Measurements from ENCODE around the gene TGIF2. TPM values are rescaled to one million over a fixed set of nuclear protein-coding genes. Genes with fewer than 3 reads are reported as not detected.
"Not testable (repeated sequence)": the region's sequence is repeated elsewhere in the genome, so short reads cannot be mapped to it uniquely, and the experiment has no call there.

The TGIF2 gene
- total RNA-seq, 1 experiment from 2014 or later: 10.2 TPM

- no peak for DNase-seq (ENCODE audit: low read depth)
These were observed 27.2 kb upstream of the TGIF2 start for GRCh38 chr20:36546111-36546736.

GRCh38 chr20:36547186-36548005 lies 26.0 kb upstream of the TGIF2 start:
- no peak for DNase-seq (ENCODE audit: low read depth)

DNA sequence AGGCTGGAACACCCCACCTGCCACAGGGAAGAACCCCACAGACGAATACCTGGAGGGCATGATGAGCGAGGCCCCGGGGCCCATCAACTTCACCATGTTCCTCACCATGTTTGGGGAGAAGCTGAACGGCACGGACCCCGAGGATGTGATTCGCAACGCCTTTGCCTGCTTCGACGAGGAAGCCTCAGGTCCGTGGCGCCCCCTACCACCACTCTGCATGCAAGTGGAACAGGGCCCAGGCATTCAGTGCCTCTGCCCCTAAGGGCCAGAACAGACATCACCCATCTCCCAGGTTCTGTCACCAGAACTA lies 25.4 kb upstream of the TGIF2 start:
- no peak for DNase-seq (ENCODE audit: low read depth)

- no peak for DNase-seq (ENCODE audit: low read depth)
These were observed 24.4 kb upstream of the TGIF2 start for GRCh38 chr20:36548704-36549627.

GRCh38 chr20:36549628-36549941 lies 23.8 kb upstream of the TGIF2 start:
- DNase-seq (ENCODE audit: low read depth): no peak

GRCh38 chr20:36549942-36550789 lies 23.2 kb upstream of the TGIF2 start:
- no peak for DNase-seq (ENCODE audit: low read depth)

GRCh38 chr20:36550790-36551299 lies 22.6 kb upstream of the TGIF2 start:
- no peak for DNase-seq (ENCODE audit: low read depth)

DNA sequence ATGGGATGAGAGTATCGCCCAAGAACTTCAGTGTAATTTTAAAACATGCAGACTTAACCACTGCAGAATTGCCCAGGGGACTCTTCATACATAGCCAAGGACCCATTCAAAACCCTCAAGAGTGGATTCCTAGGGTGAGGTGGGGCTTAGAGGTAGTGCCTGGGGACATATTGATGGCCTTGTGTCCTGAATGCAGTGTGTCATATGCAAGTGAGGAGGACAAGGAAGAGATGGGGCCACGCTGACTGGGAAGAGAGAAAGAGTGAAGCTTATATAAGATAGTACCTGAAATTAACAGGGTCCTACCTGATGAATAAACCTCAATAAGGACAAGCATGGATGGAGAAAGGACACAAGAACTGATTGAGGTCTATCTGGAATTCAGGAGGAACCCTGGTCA lies 18.1 kb upstream of the TGIF2 start:
- DNase-seq (ENCODE audit: low read depth): no peak

DNA sequence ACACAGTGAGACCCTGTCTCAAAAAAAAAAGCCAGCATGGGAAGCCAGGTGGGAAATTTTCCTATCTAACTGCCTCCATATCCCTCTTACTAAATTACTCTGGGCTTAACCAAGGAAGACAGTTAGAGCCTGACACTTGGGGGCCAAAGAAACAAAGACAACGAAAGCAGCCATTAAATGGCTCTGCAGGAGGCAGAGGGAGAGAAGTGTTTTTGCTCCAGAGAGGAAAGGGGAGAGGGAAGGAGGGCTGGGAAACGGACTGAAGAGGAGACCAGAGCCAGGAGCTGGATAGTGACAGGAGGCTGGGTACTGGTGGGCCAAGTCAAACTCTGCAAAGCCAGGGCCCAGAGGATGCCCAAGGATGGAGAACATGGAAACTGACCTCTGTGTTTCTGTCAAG lies 10.7 kb upstream of the TGIF2 start:
- DNase-seq (ENCODE audit: low read depth): no peak

DNA sequence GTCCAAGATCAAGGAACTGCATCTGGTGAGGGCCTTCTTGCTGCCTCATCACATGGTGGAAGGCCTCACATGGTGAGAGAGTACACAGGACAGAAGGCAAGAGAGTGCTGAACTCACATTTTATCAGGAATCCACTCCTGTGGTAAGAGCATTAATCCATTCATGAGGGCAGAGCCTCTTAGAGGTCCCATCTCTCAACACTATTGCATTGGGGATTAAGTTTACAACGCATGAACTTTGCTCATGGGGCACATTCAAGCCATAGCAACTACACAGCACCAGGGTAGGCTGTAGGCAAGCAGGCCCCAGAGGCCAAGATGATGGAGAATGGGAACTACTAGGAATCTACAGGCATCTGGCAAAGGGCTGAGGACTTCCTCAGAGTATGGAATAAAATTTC lies 10.0 kb upstream of the TGIF2 start:
- DNase-seq (ENCODE audit: low read depth): no peak

GRCh38 chr20:36564078-36564725 lies 9.2 kb upstream of the TGIF2 start:
- DNase-seq (ENCODE audit: low read depth): not testable (repeated sequence)

- not testable (repeated sequence) for DNase-seq (ENCODE audit: low read depth)
These were observed 8.7 kb upstream of the TGIF2 start for GRCh38 chr20:36564726-36565121.

DNA sequence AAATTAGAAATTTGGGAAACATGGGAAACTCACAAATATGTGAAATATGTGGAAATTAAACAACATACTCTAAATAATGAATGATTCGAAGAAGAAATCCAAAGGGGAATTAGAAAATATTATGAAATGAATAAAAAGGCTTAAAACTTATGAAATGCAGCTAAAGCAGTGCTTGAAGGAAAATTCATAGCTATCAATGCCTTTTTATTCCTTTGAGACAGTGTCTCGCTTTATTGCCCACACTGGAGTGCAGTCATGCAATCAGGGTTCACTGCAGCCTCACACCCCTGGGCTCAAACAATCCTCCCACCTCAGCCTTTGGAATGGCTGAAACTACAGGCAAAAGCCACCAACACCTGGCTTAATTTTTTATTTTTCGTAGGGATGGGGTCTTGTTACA lies 7.9 kb upstream of the TGIF2 start:
- no peak for DNase-seq (ENCODE audit: low read depth)

DNA sequence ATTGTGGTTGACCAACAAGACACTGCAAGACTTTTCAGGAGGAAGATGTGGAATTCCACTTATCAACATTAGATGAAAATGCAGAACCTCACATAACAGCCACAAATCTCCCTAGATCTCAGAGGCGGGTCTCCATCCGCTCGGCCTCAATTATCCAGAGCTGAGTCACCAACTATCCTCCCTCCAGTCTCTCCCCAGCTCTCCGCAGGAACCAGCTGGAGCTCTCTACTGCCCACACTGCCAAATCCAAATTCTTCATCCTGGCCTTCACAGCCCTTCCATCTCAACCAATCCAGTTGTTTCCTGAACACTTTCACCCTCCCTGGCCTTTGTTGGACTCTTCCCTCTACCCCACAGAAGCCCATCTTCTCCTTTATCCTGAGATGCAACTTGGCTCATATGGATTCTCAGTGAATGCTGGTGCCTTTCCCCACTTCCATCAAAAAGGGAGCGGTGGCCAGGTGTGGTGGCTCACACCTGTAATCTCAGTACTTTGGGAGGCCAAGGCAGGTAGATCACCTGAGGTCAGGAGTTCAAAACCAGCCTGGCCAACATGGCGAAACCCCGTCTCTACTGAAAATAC lies 3.5 kb upstream of the TGIF2 start:
- DNase-seq (ENCODE audit: low read depth): peak; percentile 55

DNA sequence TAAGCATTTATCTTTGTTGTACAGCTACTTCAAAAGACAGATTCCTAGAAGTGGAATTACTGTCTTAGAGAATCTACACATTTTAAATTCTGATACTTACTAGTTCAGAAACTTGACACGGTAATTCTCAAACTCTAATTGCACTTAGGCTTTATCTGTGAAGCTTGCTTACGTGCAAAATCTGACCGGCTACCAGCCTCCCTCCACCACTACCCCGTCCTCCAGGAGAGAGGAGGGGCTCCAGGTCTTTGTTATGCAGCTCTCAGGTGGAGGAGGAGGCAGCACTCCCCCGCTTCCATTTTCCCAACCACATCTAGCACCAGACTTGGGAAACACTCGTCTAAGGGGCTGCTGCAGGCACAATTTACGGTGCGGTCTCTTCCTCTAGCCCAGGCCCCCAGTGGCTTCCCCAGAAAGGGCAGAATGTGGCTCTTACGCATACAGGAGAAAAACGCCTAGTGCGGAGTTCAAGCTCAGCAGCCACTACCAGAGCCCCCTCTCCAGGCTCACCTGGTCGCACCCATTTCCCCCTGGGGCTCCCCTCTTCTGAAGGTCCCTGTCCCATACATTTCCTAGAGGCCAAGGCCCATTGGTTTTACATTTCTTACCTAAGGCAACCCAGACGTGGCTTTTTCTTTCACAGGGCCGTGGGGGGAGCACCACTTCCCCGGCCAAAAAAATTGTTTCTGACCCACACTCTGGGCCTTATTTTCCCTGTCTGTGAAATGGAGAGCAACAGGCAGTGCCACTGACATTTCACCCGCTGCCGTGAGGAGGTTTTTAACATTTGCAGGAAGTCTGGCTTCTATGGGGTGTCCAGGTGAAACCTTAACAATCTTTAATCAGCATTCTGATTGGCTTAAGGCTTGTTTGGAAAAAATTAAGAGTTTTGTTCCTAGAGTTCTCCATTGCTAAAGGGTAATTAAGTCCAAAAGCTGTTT lies 1.6 kb upstream of the TGIF2 start:
- no peak for DNase-seq (ENCODE audit: low read depth)

DNA sequence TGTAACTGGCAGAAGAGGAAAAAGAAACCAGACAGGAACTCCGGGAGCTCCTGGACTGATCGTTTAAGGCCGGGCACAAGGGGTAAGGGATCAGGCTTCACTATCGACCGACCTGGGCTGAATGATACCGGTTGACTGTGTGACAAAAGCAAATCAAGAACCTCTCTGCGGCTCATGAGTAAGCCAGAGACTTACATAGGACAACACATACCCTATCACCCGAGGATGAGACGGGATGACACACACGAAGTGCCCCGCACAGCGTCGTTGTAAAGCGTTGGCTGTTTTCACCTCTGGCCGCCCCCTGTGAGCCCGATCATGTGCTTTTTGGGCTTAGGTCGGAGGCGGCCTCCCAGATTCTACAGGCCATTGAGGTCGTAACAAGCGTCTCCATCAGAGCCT lies 695 bp upstream of the TGIF2 start:
- DNase-seq (ENCODE audit: low read depth): no peak

DNA sequence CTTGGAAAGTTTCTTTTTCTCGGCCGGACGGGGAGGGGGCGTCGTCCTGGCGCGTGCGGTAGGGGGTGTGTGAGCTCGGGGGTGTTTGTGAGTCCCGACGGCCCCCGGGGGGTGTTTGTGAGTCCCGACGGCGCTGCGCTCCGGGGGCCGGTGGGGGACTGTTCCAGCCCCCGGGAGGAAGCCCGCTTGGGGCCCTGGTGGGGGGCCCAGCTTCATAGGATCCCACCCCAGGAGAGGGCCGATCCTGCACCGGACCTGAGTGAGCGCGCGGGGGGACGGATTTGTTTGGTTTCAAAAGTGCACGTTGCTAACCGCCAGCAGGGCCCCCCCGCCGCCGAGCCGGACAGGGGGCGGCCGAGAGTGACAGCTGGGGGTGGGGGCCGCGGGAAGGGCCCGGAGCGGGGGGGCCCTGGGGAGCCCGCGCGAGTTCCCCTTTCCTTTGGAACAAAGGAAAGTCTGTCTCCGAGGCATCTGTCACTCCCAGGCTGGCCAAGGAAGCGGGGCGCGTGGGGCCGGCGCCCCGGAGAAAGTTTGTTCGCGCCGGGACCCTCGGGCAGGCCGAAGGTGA lies 485 bp downstream of the TGIF2 start:
- no peak for DNase-seq (ENCODE audit: low read depth)

DNA sequence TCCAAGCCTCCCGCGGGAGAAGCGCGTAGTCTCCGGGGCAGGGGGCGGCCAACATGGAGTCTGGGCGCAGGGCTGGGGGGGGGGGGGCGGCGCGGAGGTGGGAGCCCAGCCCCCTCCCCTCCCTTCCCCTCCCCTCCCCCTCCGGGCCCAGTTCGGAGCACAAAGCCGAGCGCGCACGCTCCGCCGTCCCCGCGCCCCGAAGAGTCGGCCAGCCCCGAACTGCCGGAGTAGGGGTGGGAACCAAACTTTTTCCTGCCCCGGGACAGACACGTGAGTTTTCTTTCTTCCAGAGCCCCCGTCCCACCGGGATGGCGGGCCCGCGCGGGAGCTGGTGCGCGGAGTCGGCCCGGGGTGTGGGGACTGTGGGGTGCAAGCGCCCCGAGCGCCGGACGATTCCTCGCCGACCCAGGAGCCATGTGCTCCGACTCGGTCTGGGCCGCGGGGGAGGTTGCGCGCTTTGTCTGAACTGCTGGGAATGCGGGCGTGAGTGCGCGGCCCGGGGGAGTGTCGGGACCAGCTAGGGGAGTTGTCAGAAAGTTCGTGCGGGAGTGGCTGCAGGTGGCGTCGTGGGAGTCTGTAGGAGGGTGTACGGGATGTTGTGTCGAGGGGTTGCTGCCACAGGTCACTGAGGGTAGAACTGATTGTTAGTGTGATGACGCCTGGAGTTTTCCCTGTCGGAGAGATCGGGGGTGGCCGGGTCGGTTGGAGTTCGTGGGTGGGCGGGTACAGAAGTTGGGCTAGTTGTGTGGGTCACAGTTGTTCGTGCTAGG lies 1.2 kb downstream of the TGIF2 start:
- DNase-seq (ENCODE audit: low read depth): peak; percentile 29
